ENCODE results near the gene COL27A1. TPM values are rescaled to one million over a fixed set of nuclear protein-coding genes. Genes with fewer than 3 reads are reported as not detected.

COL27A1 gene
- total and polyA plus RNA-seq, 2 donors from 2014 or later, result 13.6 to 45.6 TPM

- Histone ChIP-seq H3K9ac (ENCODE audit: low read length in 3 of 3) (no peak overlapping the region), H3K36me3 (ENCODE audit: control insufficient read depth in 2 of 3, insufficient read depth in 3 of 3, low read length in 3 of 3) (no peaks in the 10 kb centered on the region), H3K4me1 (ENCODE audit: control insufficient read depth in 2 of 3, insufficient read depth in 2 of 3, low read depth in 1 of 3, low read length in 3 of 3) (no peaks in the 10 kb centered on the region), H3K27me3 (ENCODE audit: control insufficient read depth, insufficient read depth, low read length) (no peaks in the 10 kb centered on the region), H3K4me3 (ENCODE audit: low read length in 3 of 3) (no peak overlapping the region), H3K9me3 (ENCODE audit: control insufficient read depth in 2 of 3, insufficient read depth in 1 of 3, low read length in 3 of 3) (no peaks in the 10 kb centered on the region), H3K27ac (ENCODE audit: low read depth in 2 of 2, low read length in 2 of 2) (no peak overlapping the region)
- intact Hi-C loops (cut with DNase I), result no loop called here
- DNase-seq, result peak in 1 of 5 donors; percentile 22
- TF ChIP-seq CTCF (IDR thresholded peaks at IDR 0.05; ENCODE audit: borderline replicate concordance, extremely low read depth, insufficient read depth), result no peak
- no peak for FAIRE-seq
These were observed 46.2 kb upstream of the COL27A1 start for GRCh38 chr9:114109124-114109523.

GRCh38 chr9:114110180-114110579, 45.2 kb upstream of the COL27A1 start:
- no peak overlapping the region for H3K27ac ChIP-seq (ENCODE audit: low read depth in 2 of 2, low read length in 2 of 2)
- H3K27me3 ChIP-seq (ENCODE audit: control insufficient read depth, insufficient read depth, low read length), result no peaks in the 10 kb centered on the region
- intact Hi-C loops (cut with DNase I), result no loop called here
- H3K4me3 ChIP-seq (ENCODE audit: low read length in 3 of 3), result no peak overlapping the region
- DNase-seq (peak in 1 of 5 donors; percentile 1), FAIRE-seq (no peak)
- TF ChIP-seq CTCF (IDR thresholded peaks at IDR 0.05; ENCODE audit: borderline replicate concordance, extremely low read depth, insufficient read depth), result no peak
- no peaks in the 10 kb centered on the region for H3K36me3 ChIP-seq (ENCODE audit: control insufficient read depth in 2 of 3, insufficient read depth in 3 of 3, low read length in 3 of 3)
- no peaks in the 10 kb centered on the region for H3K4me1 ChIP-seq (ENCODE audit: control insufficient read depth in 2 of 3, insufficient read depth in 2 of 3, low read depth in 1 of 3, low read length in 3 of 3)
- no peaks in the 10 kb centered on the region for H3K9me3 ChIP-seq (ENCODE audit: control insufficient read depth in 2 of 3, insufficient read depth in 1 of 3, low read length in 3 of 3)
- no peak overlapping the region for H3K9ac ChIP-seq (ENCODE audit: low read length in 3 of 3)

GRCh38 chr9:114112325-114112724, 43.0 kb upstream of the COL27A1 start:
- H3K36me3 ChIP-seq (ENCODE audit: control insufficient read depth in 2 of 3, insufficient read depth in 3 of 3, low read length in 3 of 3), result no peaks in the 10 kb centered on the region
- H3K27me3 ChIP-seq (ENCODE audit: control insufficient read depth, insufficient read depth, low read length), result no peaks in the 10 kb centered on the region
- DNase-seq, result no peak
- no peak overlapping the region for H3K4me3 ChIP-seq (ENCODE audit: low read length in 3 of 3)
- no peak overlapping the region for H3K27ac ChIP-seq (ENCODE audit: low read depth in 2 of 2, low read length in 2 of 2)
- H3K9me3 ChIP-seq (ENCODE audit: control insufficient read depth in 2 of 3, insufficient read depth in 1 of 3, low read length in 3 of 3), result no peaks in the 10 kb centered on the region
- intact Hi-C loops (cut with DNase I), result no loop called here
- no peak for TF ChIP-seq CTCF (IDR thresholded peaks at IDR 0.05; ENCODE audit: borderline replicate concordance, extremely low read depth, insufficient read depth)
- H3K4me1 ChIP-seq (ENCODE audit: control insufficient read depth in 2 of 3, insufficient read depth in 2 of 3, low read depth in 1 of 3, low read length in 3 of 3), result no peaks in the 10 kb centered on the region
- H3K9ac ChIP-seq (ENCODE audit: low read length in 3 of 3), result no peak overlapping the region
- no peak for FAIRE-seq

All from kidney (tissue), 14 donors.